Mesenchymal stem cell (in vitro differentiated cells and primary cell): Measurements from ENCODE around the gene SMIM13.

Experiments
- DNase-seq: peaks from one replicate; pipeline ENCODE4 v3.0.0-alpha.2; 2013
- H2AFZ ChIP-seq: one replicate; pipeline ENCODE4 v1.6.1; 2013; ENCODE audit warnings: low read depth, mild to moderate bottlenecking, control low read depth, inconsistent platforms, low read length, moderate library complexity
- H2AK5ac ChIP-seq: 2 replicates; pipeline ENCODE4 v1.6.1; 2013; ENCODE audit warnings: low read length, moderate library complexity, mild to moderate bottlenecking, inconsistent platforms; ENCODE audit not compliant: severe bottlenecking
- H2BK120ac ChIP-seq: one replicate; pipeline ENCODE4 v1.6.1; 2013; ENCODE audit warnings: low read depth, mild to moderate bottlenecking, inconsistent platforms, low read length, moderate library complexity
- H2BK12ac ChIP-seq, 2 experiments: one replicate each; pipeline ENCODE4 v1.6.1; 2013; ENCODE audit warnings: inconsistent platforms in 2 of 2, low read length in 2 of 2, mild to moderate bottlenecking in 2 of 2, moderate library complexity in 2 of 2, control low read depth in 1 of 2
- H2BK15ac ChIP-seq: one replicate; pipeline ENCODE4 v1.6.1; 2013; ENCODE audit warnings: mild to moderate bottlenecking, low read depth, inconsistent platforms; ENCODE audit not compliant: poor library complexity, severe bottlenecking
- H2BK5ac ChIP-seq: 2 replicates; pipeline ENCODE4 v1.6.1; 2013; ENCODE audit warnings: low read depth, mild to moderate bottlenecking, low read length, control low read depth, inconsistent platforms; ENCODE audit not compliant: poor library complexity, severe bottlenecking
- H3K14ac ChIP-seq, 2 experiments: one replicate each; pipeline ENCODE4 v1.6.1; 2013; ENCODE audit warnings: inconsistent platforms in 2 of 2, low read length in 2 of 2, control low read depth in 1 of 2, mild to moderate bottlenecking in 1 of 2, moderate library complexity in 1 of 2
- H3K18ac ChIP-seq, 2 experiments: one replicate each; pipeline ENCODE4 v1.6.1; 2013; ENCODE audit warnings: inconsistent platforms in 2 of 2, low read length in 2 of 2, control low read depth in 1 of 2, low read depth in 1 of 2, mild to moderate bottlenecking in 1 of 2
- H3K23ac ChIP-seq, 2 experiments: one replicate each; pipeline ENCODE4 v1.6.1; 2013; ENCODE audit warnings: inconsistent platforms in 2 of 2, low read length in 2 of 2, mild to moderate bottlenecking in 2 of 2, moderate library complexity in 2 of 2, control low read depth in 1 of 2
- H3K27ac ChIP-seq: 2 replicates; pipeline ENCODE4 v1.5.1; 2013; ENCODE audit warnings: mild to moderate bottlenecking, moderate library complexity, low read length, control low read depth, inconsistent platforms; ENCODE audit not compliant: poor library complexity, severe bottlenecking
- H3K27me3 ChIP-seq, 2 experiments: 2 replicates each; pipeline versions ENCODE4 v1.6.1 to v1.7.0; 2013; ENCODE audit warnings: low read length in 2 of 2, mild to moderate bottlenecking in 2 of 2, moderate library complexity in 2 of 2, control low read depth in 1 of 2, inconsistent platforms in 1 of 2; ENCODE audit not compliant: control insufficient read depth in 1 of 2, insufficient read depth in 1 of 2
- H3K36me3 ChIP-seq, 2 experiments: 2 replicates each; pipeline versions ENCODE4 v1.6.1 to v1.7.0; 2013; ENCODE audit warnings: low read length in 2 of 2, control low read depth in 1 of 2, inconsistent platforms in 1 of 2, low read depth in 1 of 2, mild to moderate bottlenecking in 1 of 2; ENCODE audit not compliant: insufficient read depth in 2 of 2, control insufficient read depth in 1 of 2
- H3K4ac ChIP-seq, 2 experiments: one replicate each; pipeline ENCODE4 v1.6.1; 2013; ENCODE audit warnings: inconsistent platforms in 2 of 2, low read length in 2 of 2, mild to moderate bottlenecking in 2 of 2, moderate library complexity in 2 of 2, control low read depth in 1 of 2, low read depth in 1 of 2
- H3K4me1 ChIP-seq: 2 replicates; pipeline ENCODE4 v1.6.1; 2013; ENCODE audit warnings: low read depth, low read length, control low read depth; ENCODE audit not compliant: control insufficient read depth, insufficient read depth
- H3K4me2 ChIP-seq: 2 replicates; pipeline ENCODE4 v1.6.1; 2013; ENCODE audit warnings: low read length, mild to moderate bottlenecking, inconsistent platforms; ENCODE audit not compliant: poor library complexity, severe bottlenecking
- H3K4me3 ChIP-seq, 2 experiments: 2 replicates each; pipeline versions ENCODE4 v1.5.1 to v1.7.0; 2013; ENCODE audit warnings: low read length in 2 of 2, mild to moderate bottlenecking in 2 of 2, control low read depth in 1 of 2, low read depth in 1 of 2; ENCODE audit not compliant: insufficient read depth in 1 of 2
- H3K79me1 ChIP-seq: replicated peaks from 2 replicates; pipeline ENCODE4 v1.6.1; 2013; ENCODE audit warnings: mild to moderate bottlenecking, control low read depth, low read length, inconsistent platforms; ENCODE audit not compliant: poor library complexity, severe bottlenecking
- H3K9ac ChIP-seq: 2 replicates; pipeline ENCODE4 v1.7.0; 2013; ENCODE audit warnings: mild to moderate bottlenecking, low read length, moderate library complexity
- H3K9me3 ChIP-seq: 2 replicates; pipeline ENCODE4 v1.7.0; 2013; ENCODE audit warnings: mild to moderate bottlenecking, low read length; ENCODE audit not compliant: control insufficient read depth
- H4K8ac ChIP-seq: one replicate; pipeline ENCODE4 v1.6.1; 2013; ENCODE audit warnings: inconsistent platforms, mild to moderate bottlenecking, low read length, moderate library complexity
- H4K91ac ChIP-seq: one replicate; pipeline ENCODE4 v1.6.1; 2013; ENCODE audit warnings: mild to moderate bottlenecking, low read length, inconsistent platforms
- WGBS: methylation state at CpG from one replicate; pipeline ENCODE4 v1.1.7; 2013; ENCODE audit warnings: mixed read lengths; 5-methylcytosine and 5-hydroxymethylcytosine counted together

The SMIM13 gene

GRCh38 chr6:11160199-11160598 lies 66.6 kb downstream of the SMIM13 start:
- no peak overlapping the region for H3K23ac ChIP-seq
- H3K18ac ChIP-seq: no peak overlapping the region
- H3K9me3 ChIP-seq: no peaks in the 10 kb centered on the region
- no peak overlapping the region for H2AK5ac ChIP-seq
- H2BK5ac ChIP-seq: no peak overlapping the region
- WGBS: 77% methylated on average over 1 of the region's 1 CpG
- no peaks in the 10 kb centered on the region for H3K36me3 ChIP-seq
- H3K27me3 ChIP-seq: no peaks in the 10 kb centered on the region
- H3K14ac ChIP-seq: no peak overlapping the region
- H4K91ac ChIP-seq: no peak overlapping the region
- peaks cover 2% of the 10 kb centered on the region for H3K79me1 ChIP-seq
- H3K4me3 ChIP-seq: no peak overlapping the region
- H3K4me1 ChIP-seq: no peaks in the 10 kb centered on the region
- H3K4ac ChIP-seq: no peak overlapping the region
- no peak overlapping the region for H3K27ac ChIP-seq
- no peak overlapping the region for H2BK12ac ChIP-seq
- H2AFZ ChIP-seq: no peak overlapping the region
- H3K4me2 ChIP-seq: no peak overlapping the region
- no peak overlapping the region for H2BK15ac ChIP-seq
- no peak overlapping the region for H2BK120ac ChIP-seq
- no peak for DNase-seq
- H4K8ac ChIP-seq: no peak overlapping the region
- no peak overlapping the region for H3K9ac ChIP-seq

- Histone ChIP-seq H3K79me1 (peaks cover 2% of the 10 kb centered on the region), H3K4me3 (no peak overlapping the region), H3K23ac (peak overlapping the region in 1 of 2 experiments; percentile 42), H3K27ac (no peak overlapping the region), H3K14ac (no peak overlapping the region), H3K36me3 (no peaks in the 10 kb centered on the region), H2AK5ac (no peak overlapping the region), H3K9ac (no peak overlapping the region), H2AFZ (no peak overlapping the region), H3K4me1 (no peaks in the 10 kb centered on the region), H4K91ac (no peak overlapping the region), H2BK12ac (peak overlapping the region in 1 of 2 experiments; percentile 10), H3K27me3 (no peaks in the 10 kb centered on the region), H3K18ac (no peak overlapping the region), H3K4me2 (no peak overlapping the region), H2BK120ac (no peak overlapping the region), H2BK15ac (no peak overlapping the region), H4K8ac (no peak overlapping the region), H2BK5ac (no peak overlapping the region), H3K4ac (no peak overlapping the region), H3K9me3 (no peaks in the 10 kb centered on the region)
- DNase-seq: peak; percentile 27
- 72% methylated on average over 8 of the region's 9 CpGs for WGBS
These were observed 67.7 kb downstream of the SMIM13 start for GRCh38 chr6:11161031-11161956.

GRCh38 chr6:11162262-11162661 lies 68.6 kb downstream of the SMIM13 start:
- WGBS: 96% methylated on average over 3 of the region's 3 CpGs
- Histone ChIP-seq H3K4me3 (no peak overlapping the region), H2AFZ (no peak overlapping the region)

GRCh38 chr6:11163932-11164331 lies 70.3 kb downstream of the SMIM13 start:
- no peak overlapping the region for H3K27ac ChIP-seq
- no peak overlapping the region for H3K4ac ChIP-seq

More at GRCh38 chr6:11162262-11162661, 68.6 kb downstream of the SMIM13 start:
- Histone ChIP-seq H3K4ac (no peak overlapping the region), H3K36me3 (no peaks in the 10 kb centered on the region), H3K27me3 (no peaks in the 10 kb centered on the region), H2AK5ac (no peak overlapping the region), H3K27ac (no peak overlapping the region), H3K14ac (no peak overlapping the region), H3K4me1 (no peaks in the 10 kb centered on the region), H2BK120ac (no peak overlapping the region), H3K79me1 (peaks cover 3% of the 10 kb centered on the region), H3K9me3 (no peaks in the 10 kb centered on the region), H4K8ac (no peak overlapping the region), H2BK15ac (peak overlapping the region; percentile 37), H2BK5ac (no peak overlapping the region), H3K23ac (no peak overlapping the region), H3K18ac (no peak overlapping the region), H4K91ac (no peak overlapping the region), H3K9ac (no peak overlapping the region), H2BK12ac (no peak overlapping the region), H3K4me2 (no peak overlapping the region)
- DNase-seq: no peak

More at GRCh38 chr6:11163932-11164331, 70.3 kb downstream of the SMIM13 start:
- Histone ChIP-seq H3K23ac (no peak overlapping the region), H3K9me3 (no peaks in the 10 kb centered on the region), H3K4me3 (no peak overlapping the region), H3K9ac (no peak overlapping the region), H3K27me3 (no peaks in the 10 kb centered on the region), H2BK12ac (no peak overlapping the region), H3K4me2 (no peak overlapping the region), H3K36me3 (no peaks in the 10 kb centered on the region), H2AK5ac (no peak overlapping the region), H3K18ac (no peak overlapping the region), H2BK15ac (no peak overlapping the region), H2BK120ac (no peak overlapping the region), H2AFZ (no peak overlapping the region), H4K8ac (no peak overlapping the region), H3K14ac (no peak overlapping the region), H2BK5ac (no peak overlapping the region), H3K79me1 (peaks cover 3% of the 10 kb centered on the region), H4K91ac (no peak overlapping the region), H3K4me1 (no peaks in the 10 kb centered on the region)
- 83% methylated on average over 2 of the region's 2 CpGs for WGBS
- no peak for DNase-seq
